Measurements from ENCODE around the gene PHLDA1. TPM values are rescaled to one million over a fixed set of nuclear protein-coding genes. Genes with fewer than 3 reads are reported as not detected.

The PHLDA1 gene
- total and polyA plus RNA-seq, 2 of the 13 experiments (the other 11 are each of a cell fraction or from before 2014, with no cell fraction given): 33.8 to 41.0 TPM

DNA sequence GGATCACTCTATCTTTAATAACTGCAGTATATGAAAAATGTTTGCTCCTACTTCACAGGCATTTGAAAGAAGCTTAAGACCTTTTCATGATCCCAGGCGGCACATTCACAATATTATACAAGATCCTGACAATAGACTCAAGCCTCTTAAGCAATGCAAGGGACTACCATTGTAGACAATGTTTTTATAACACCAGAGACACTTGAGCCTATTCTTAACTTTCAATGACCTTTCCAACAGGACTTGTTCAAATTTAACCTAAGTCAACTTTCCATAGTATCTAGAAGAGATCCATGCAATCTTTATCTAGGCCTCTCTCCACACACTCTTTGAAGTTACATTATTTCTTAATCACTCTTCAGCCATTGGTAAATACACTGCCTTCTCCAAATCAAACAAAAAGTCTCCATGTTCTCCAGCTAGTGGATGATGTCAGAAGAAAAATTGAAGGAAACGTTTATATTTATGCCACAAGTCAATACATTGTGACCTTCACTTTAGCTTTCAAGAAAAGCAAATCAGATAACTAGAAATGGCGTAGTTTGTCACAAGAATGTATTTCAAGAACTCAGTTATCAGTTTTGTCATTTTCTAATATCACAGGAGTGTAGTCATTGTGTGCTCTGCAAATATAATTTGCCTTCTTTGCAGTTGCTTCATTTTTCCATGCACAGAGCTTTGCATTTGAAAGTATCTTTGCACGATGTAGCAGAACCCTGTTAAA, 41.2 kb downstream of the PHLDA1 start (continued):
- TF ChIP-seq, protein P1, sequence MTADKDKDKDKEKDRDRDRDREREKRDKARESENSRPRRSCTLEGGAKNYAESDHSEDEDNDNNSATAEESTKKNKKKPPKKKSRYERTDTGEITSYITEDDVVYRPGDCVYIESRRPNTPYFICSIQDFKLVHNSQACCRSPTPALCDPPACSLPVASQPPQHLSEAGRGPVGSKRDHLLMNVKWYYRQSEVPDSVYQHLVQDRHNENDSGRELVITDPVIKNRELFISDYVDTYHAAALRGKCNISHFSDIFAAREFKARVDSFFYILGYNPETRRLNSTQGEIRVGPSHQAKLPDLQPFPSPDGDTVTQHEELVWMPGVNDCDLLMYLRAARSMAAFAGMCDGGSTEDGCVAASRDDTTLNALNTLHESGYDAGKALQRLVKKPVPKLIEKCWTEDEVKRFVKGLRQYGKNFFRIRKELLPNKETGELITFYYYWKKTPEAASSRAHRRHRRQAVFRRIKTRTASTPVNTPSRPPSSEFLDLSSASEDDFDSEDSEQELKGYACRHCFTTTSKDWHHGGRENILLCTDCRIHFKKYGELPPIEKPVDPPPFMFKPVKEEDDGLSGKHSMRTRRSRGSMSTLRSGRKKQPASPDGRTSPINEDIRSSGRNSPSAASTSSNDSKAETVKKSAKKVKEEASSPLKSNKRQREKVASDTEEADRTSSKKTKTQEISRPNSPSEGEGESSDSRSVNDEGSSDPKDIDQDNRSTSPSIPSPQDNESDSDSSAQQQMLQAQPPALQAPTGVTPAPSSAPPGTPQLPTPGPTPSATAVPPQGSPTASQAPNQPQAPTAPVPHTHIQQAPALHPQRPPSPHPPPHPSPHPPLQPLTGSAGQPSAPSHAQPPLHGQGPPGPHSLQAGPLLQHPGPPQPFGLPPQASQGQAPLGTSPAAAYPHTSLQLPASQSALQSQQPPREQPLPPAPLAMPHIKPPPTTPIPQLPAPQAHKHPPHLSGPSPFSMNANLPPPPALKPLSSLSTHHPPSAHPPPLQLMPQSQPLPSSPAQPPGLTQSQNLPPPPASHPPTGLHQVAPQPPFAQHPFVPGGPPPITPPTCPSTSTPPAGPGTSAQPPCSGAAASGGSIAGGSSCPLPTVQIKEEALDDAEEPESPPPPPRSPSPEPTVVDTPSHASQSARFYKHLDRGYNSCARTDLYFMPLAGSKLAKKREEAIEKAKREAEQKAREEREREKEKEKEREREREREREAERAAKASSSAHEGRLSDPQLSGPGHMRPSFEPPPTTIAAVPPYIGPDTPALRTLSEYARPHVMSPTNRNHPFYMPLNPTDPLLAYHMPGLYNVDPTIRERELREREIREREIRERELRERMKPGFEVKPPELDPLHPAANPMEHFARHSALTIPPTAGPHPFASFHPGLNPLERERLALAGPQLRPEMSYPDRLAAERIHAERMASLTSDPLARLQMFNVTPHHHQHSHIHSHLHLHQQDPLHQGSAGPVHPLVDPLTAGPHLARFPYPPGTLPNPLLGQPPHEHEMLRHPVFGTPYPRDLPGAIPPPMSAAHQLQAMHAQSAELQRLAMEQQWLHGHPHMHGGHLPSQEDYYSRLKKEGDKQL (CRISPR knock-in tag; IDR thresholded peaks at IDR 0.05; ENCODE audit: low read depth): peak; percentile 97
- TF ChIP-seq RBFOX2 (IDR thresholded peaks at IDR 0.05; ENCODE audit: low read depth, low read length) (no peak), PCBP2 (optimal IDR thresholded peaks at IDR 0.05; ENCODE audit: low read depth, low read length, poor library complexity, severe bottlenecking) (no peak), MIXL1 (CRISPR knock-in tag; IDR thresholded peaks at IDR 0.05) (peak; percentile 97), ELF4 (CRISPR knock-in tag; IDR thresholded peaks at IDR 0.05; ENCODE audit: borderline replicate concordance) (no peak), ERF (CRISPR knock-in tag; IDR thresholded peaks at IDR 0.05) (peak; percentile 74; the same call in 1 of the 2 replicates), KLF12 (CRISPR knock-in tag; IDR thresholded peaks at IDR 0.05; ENCODE audit: borderline replicate concordance) (no peak), JUND (CRISPR knock-in tag; IDR thresholded peaks at IDR 0.05) (peak; percentile 87), SMAD3 (CRISPR knock-in tag; IDR thresholded peaks at IDR 0.05) (peak; percentile 96), TAF1 (CRISPR knock-in tag; IDR thresholded peaks at IDR 0.05) (no peak), CBX1 (IDR thresholded peaks at IDR 0.05; ENCODE audit: low read depth) (no peak), SPEN (CRISPR knock-in tag; IDR thresholded peaks at IDR 0.05; ENCODE audit: low read depth) (no peak)
- TF ChIP-seq, protein P2, sequence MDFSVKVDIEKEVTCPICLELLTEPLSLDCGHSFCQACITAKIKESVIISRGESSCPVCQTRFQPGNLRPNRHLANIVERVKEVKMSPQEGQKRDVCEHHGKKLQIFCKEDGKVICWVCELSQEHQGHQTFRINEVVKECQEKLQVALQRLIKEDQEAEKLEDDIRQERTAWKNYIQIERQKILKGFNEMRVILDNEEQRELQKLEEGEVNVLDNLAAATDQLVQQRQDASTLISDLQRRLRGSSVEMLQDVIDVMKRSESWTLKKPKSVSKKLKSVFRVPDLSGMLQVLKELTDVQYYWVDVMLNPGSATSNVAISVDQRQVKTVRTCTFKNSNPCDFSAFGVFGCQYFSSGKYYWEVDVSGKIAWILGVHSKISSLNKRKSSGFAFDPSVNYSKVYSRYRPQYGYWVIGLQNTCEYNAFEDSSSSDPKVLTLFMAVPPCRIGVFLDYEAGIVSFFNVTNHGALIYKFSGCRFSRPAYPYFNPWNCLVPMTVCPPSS (IDR thresholded peaks at IDR 0.05): no peak
- TF ChIP-seq, protein P3, sequence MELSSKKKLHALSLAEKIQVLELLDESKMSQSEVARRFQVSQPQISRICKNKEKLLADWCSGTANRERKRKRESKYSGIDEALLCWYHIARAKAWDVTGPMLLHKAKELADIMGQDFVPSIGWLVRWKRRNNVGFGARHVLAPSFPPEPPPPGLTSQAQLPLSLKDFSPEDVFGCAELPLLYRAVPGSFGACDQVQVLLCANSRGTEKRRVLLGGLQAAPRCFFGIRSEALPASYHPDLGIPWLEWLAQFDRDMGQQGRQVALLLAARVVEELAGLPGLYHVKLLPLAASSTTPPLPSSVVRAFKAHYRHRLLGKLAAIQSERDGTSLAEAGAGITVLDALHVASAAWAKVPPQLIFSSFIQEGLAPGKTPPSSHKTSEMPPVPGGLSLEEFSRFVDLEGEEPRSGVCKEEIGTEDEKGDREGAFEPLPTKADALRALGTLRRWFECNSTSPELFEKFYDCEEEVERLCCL (CRISPR knock-in tag; IDR thresholded peaks at IDR 0.05; ENCODE audit: borderline replicate concordance): no peak
- TF ChIP-seq, protein P4, sequence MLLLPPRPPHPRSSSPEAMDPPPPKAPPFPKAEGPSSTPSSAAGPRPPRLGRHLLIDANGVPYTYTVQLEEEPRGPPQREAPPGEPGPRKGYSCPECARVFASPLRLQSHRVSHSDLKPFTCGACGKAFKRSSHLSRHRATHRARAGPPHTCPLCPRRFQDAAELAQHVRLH (CRISPR knock-in tag; IDR thresholded peaks at IDR 0.05; ENCODE audit: borderline replicate concordance, low read depth): no peak
- TF ChIP-seq, protein P5, sequence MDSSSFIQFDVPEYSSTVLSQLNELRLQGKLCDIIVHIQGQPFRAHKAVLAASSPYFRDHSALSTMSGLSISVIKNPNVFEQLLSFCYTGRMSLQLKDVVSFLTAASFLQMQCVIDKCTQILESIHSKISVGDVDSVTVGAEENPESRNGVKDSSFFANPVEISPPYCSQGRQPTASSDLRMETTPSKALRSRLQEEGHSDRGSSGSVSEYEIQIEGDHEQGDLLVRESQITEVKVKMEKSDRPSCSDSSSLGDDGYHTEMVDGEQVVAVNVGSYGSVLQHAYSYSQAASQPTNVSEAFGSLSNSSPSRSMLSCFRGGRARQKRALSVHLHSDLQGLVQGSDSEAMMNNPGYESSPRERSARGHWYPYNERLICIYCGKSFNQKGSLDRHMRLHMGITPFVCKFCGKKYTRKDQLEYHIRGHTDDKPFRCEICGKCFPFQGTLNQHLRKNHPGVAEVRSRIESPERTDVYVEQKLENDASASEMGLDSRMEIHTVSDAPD (CRISPR knock-in tag; IDR thresholded peaks at IDR 0.05): peak; percentile 91
- TF ChIP-seq, protein P6, sequence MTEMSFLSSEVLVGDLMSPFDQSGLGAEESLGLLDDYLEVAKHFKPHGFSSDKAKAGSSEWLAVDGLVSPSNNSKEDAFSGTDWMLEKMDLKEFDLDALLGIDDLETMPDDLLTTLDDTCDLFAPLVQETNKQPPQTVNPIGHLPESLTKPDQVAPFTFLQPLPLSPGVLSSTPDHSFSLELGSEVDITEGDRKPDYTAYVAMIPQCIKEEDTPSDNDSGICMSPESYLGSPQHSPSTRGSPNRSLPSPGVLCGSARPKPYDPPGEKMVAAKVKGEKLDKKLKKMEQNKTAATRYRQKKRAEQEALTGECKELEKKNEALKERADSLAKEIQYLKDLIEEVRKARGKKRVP (CRISPR knock-in tag; IDR thresholded peaks at IDR 0.05): peak in 1 of 2 experiments; percentile 93; a peak in 2 of 4 replicates
